Measurements from ENCODE around the gene TSPO2. TPM values are rescaled to one million over a fixed set of nuclear protein-coding genes. Genes with fewer than 3 reads are reported as not detected.

TSPO2 gene
- total and polyA plus RNA-seq, 2 of the 13 experiments (the other 11 are each of a cell fraction or from before 2014, with no cell fraction given): 0.55 TPM; not detected in 1

- TF ChIP-seq, protein P1, sequence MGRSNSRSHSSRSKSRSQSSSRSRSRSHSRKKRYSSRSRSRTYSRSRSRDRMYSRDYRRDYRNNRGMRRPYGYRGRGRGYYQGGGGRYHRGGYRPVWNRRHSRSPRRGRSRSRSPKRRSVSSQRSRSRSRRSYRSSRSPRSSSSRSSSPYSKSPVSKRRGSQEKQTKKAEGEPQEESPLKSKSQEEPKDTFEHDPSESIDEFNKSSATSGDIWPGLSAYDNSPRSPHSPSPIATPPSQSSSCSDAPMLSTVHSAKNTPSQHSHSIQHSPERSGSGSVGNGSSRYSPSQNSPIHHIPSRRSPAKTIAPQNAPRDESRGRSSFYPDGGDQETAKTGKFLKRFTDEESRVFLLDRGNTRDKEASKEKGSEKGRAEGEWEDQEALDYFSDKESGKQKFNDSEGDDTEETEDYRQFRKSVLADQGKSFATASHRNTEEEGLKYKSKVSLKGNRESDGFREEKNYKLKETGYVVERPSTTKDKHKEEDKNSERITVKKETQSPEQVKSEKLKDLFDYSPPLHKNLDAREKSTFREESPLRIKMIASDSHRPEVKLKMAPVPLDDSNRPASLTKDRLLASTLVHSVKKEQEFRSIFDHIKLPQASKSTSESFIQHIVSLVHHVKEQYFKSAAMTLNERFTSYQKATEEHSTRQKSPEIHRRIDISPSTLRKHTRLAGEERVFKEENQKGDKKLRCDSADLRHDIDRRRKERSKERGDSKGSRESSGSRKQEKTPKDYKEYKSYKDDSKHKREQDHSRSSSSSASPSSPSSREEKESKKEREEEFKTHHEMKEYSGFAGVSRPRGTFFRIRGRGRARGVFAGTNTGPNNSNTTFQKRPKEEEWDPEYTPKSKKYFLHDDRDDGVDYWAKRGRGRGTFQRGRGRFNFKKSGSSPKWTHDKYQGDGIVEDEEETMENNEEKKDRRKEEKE (IDR thresholded peaks at IDR 0.05): no peak
- TF ChIP-seq TSC22D2 (CRISPR knock-in tag; IDR thresholded peaks at IDR 0.05; ENCODE audit: borderline replicate concordance): no peak
- no peak for TF ChIP-seq NFIC (IDR thresholded peaks at IDR 0.05; ENCODE audit: low read length)
- peak; percentile 59; the same call in 1 of the 2 replicates for TF ChIP-seq ZNF124 (CRISPR knock-in tag; IDR thresholded peaks at IDR 0.05)
- no peak for TF ChIP-seq YY1 (IDR thresholded peaks at IDR 0.05; ENCODE audit: insufficient read depth, insufficient replicate concordance, low read depth, low read length)
- TF ChIP-seq ZBTB43 (CRISPR knock-in tag; conservative IDR thresholded peaks at IDR 0.05): no peak
- peak; percentile 4; the same call in 1 of the 2 replicates for TF ChIP-seq KLF11 (CRISPR knock-in tag; IDR thresholded peaks at IDR 0.05)
- TF ChIP-seq NR2F1 (CRISPR knock-in tag; IDR thresholded peaks at IDR 0.05): no peak
- no peak for TF ChIP-seq ZNF138 (CRISPR knock-in tag; IDR thresholded peaks at IDR 0.05; ENCODE audit: low read depth)
- TF ChIP-seq THYN1 (CRISPR knock-in tag; IDR thresholded peaks at IDR 0.05; ENCODE audit: borderline replicate concordance, low read depth): no peak
- TF ChIP-seq NKX3-1 (CRISPR knock-in tag; IDR thresholded peaks at IDR 0.05): 0 out of 2 replicates have a peak, but pooled peaks have one; percentile 21
- TF ChIP-seq, protein P2, sequence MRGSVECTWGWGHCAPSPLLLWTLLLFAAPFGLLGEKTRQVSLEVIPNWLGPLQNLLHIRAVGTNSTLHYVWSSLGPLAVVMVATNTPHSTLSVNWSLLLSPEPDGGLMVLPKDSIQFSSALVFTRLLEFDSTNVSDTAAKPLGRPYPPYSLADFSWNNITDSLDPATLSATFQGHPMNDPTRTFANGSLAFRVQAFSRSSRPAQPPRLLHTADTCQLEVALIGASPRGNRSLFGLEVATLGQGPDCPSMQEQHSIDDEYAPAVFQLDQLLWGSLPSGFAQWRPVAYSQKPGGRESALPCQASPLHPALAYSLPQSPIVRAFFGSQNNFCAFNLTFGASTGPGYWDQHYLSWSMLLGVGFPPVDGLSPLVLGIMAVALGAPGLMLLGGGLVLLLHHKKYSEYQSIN (CRISPR knock-in tag; IDR thresholded peaks at IDR 0.05; ENCODE audit: borderline replicate concordance): no peak
- no peak for TF ChIP-seq ZNF678 (CRISPR knock-in tag; IDR thresholded peaks at IDR 0.05)
- peak; percentile 64; the same call in 1 of the 2 replicates for TF ChIP-seq HDAC1 (CRISPR knock-in tag; IDR thresholded peaks at IDR 0.05)
- peak; percentile 70 for TF ChIP-seq ELF3 (CRISPR knock-in tag; IDR thresholded peaks at IDR 0.05)
- TF ChIP-seq REPIN1 (CRISPR knock-in tag; IDR thresholded peaks at IDR 0.05; ENCODE audit: borderline replicate concordance, low read depth): no peak
- no peak; the same call in 1 of the 2 replicates for TF ChIP-seq ZNF205 (CRISPR knock-in tag; IDR thresholded peaks at IDR 0.05)
- TF ChIP-seq IKZF1 (IDR thresholded peaks at IDR 0.05): no peak
- TF ChIP-seq, protein P3, sequence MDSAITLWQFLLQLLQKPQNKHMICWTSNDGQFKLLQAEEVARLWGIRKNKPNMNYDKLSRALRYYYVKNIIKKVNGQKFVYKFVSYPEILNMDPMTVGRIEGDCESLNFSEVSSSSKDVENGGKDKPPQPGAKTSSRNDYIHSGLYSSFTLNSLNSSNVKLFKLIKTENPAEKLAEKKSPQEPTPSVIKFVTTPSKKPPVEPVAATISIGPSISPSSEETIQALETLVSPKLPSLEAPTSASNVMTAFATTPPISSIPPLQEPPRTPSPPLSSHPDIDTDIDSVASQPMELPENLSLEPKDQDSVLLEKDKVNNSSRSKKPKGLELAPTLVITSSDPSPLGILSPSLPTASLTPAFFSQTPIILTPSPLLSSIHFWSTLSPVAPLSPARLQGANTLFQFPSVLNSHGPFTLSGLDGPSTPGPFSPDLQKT (CRISPR knock-in tag; IDR thresholded peaks at IDR 0.05; ENCODE audit: borderline replicate concordance): no peak
- TF ChIP-seq ZC3H4 (CRISPR knock-in tag; IDR thresholded peaks at IDR 0.05; ENCODE audit: borderline replicate concordance): no peak
- TF ChIP-seq ZNF296 (CRISPR knock-in tag; conservative IDR thresholded peaks at IDR 0.05): no peak
- no peak for TF ChIP-seq ZNF24 (IDR thresholded peaks at IDR 0.05)
Observed at GRCh38 chr6:40997234-40997957, 44.9 kb upstream of the TSPO2 start (continued).

All from HepG2 (cell line).